ENCODE measurements around the gene GNAS. TPM values are rescaled to one million over a fixed set of nuclear protein-coding genes. Genes with fewer than 3 reads are reported as not detected.

GNAS gene
- total and polyA plus RNA-seq, 10 of the 15 experiments (the other 5 are each of a cell fraction or from before 2014, with no cell fraction given) = 209 to 950 (median 394) TPM

GRCh38 chr20:58842276-58842675 is 10.2 kb upstream of the GNAS start:
- FAIRE-seq (no peak), ATAC-seq (no peak), DNase-seq (ENCODE audit: low read depth, low spot score) (no peak)
- SMC1A ChIA-PET (ENCODE audit: uncharacterized antibody, unreplicated experiment) = no interaction called here
- no peak overlapping the region for H3K27ac ChIP-seq (ENCODE audit: control insufficient read depth, insufficient read depth)
- no peak overlapping the region for H3K4me2 ChIP-seq (ENCODE audit: control insufficient read depth, insufficient read depth)
- no peak overlapping the region for H3K4me3 ChIP-seq
- H3K9ac ChIP-seq (ENCODE audit: control insufficient read depth, insufficient read depth, low read length) = no peak overlapping the region
- WGBS (ENCODE audit: insufficient coverage, insufficient replicate concordance, low lambda C conversion rate, missing lambda C conversion rate) = 48% methylated on average over 20 of the region's 20 CpGs
- H4K20me1 ChIP-seq (ENCODE audit: control insufficient read depth, insufficient read depth) = no peaks in the 10 kb centered on the region
- no peaks in the 10 kb centered on the region; a peak in 1 of 4 replicates for H3K36me3 ChIP-seq (ENCODE audit: control insufficient read depth in 2 of 2, insufficient read depth in 2 of 2, low read length in 1 of 2)
- RAD21 ChIA-PET (ENCODE audit: unreplicated experiment) = no interaction called here
- CTCF ChIA-PET = no interaction called here
- no TSS peak for BruUV-seq (replicated peaks)
- H3K27me3 ChIP-seq (replicated peaks in 1 of 2; ENCODE audit: control insufficient read depth in 2 of 2, insufficient read depth in 2 of 2, low read length in 1 of 2) = peaks cover 0 to 2% of the 10 kb centered on the region in 2 experiments; a peak in 3 of 4 replicates
- in situ Hi-C loops (cut with MboI) (no loop called here), intact Hi-C loops (cut with micrococcal nuclease; ENCODE audit: unreplicated experiment) (no loop called here)
- no peaks in the 10 kb centered on the region; the same call in 1 of the 3 replicates for H3K9me3 ChIP-seq (replicated peaks; ENCODE audit: control insufficient read depth, insufficient read depth, low read length)
- no peak overlapping the region for H2AFZ ChIP-seq (ENCODE audit: control insufficient read depth, low read depth, low read length)
- TF ChIP-seq POLR2AphosphoS5 (IDR thresholded peaks at IDR 0.05; ENCODE audit: low read length) (no peak), BACH1 (IDR thresholded peaks at IDR 0.05; ENCODE audit: borderline replicate concordance) (no peak), SMARCA5 (IDR thresholded peaks at IDR 0.05) (no peak), KLF5 (IDR thresholded peaks at IDR 0.05; ENCODE audit: partially characterized antibody) (no peak), NFYA (IDR thresholded peaks at IDR 0.05; ENCODE audit: borderline replicate concordance, low read depth, low read length) (no peak), PRDM15 (CRISPR knock-in tag; IDR thresholded peaks at IDR 0.05) (no peak), ZZZ3 (IDR thresholded peaks at IDR 0.05; ENCODE audit: control insufficient read depth, insufficient read length, low read depth) (no peak), CBX3 (IDR thresholded peaks at IDR 0.05; ENCODE audit: borderline replicate concordance, low read depth) (no peak), ESRRA (IDR thresholded peaks at IDR 0.05; ENCODE audit: low read length) (no peak), RUNX3 (IDR thresholded peaks at IDR 0.05; ENCODE audit: low read length) (no peak), ATF2 (IDR thresholded peaks at IDR 0.05; ENCODE audit: low read length) (no peak), PBX3 (IDR thresholded peaks at IDR 0.05; ENCODE audit: insufficient replicate concordance, low read depth, low read length) (no peak), YY1 (IDR thresholded peaks at IDR 0.05; ENCODE audit: low read depth, low read length) (no peak), CREB1 (IDR thresholded peaks at IDR 0.05; ENCODE audit: low read depth) (no peak), JUNB (IDR thresholded peaks at IDR 0.05) (no peak), BRCA1 (IDR thresholded peaks at IDR 0.05; ENCODE audit: low read depth, low read length) (no peak), ZBED1 (IDR thresholded peaks at IDR 0.05; ENCODE audit: borderline replicate concordance) (no peak)
- no peaks in the 10 kb centered on the region for H3K4me1 ChIP-seq (ENCODE audit: control insufficient read depth, insufficient read depth, low read length)
- no peaks in the 10 kb centered on the region for H3K79me2 ChIP-seq (ENCODE audit: control insufficient read depth, insufficient read depth, low read length)
- POLR2A ChIA-PET = interaction anchor here (0.6 kb wide), 1 partner anchor 1242 kb away, joined by 6 read pairs; no protein-coding TSS in a partner anchor
